Adipose tissue (tissue), 3 donors: ENCODE data around the gene ACAN. TPM values are rescaled to one million over a fixed set of nuclear protein-coding genes. Genes with fewer than 3 reads are reported as not detected.

Experiments used
- H3K27ac ChIP-seq: one replicate; pipeline ENCODE4 v1.5.1; 2013; ENCODE audit warnings: low read depth, low read length
- WGBS, 3 donors: extraction: QIAGEN DNeasy Blood & Tissue Kit; methylation state at CpG; one replicate each; pipeline ENCODE4 v1.1.7; 2013; 5-methylcytosine and 5-hydroxymethylcytosine counted together
- polyA plus RNA-seq, 3 donors: library from polyadenylated mRNA; stranded (reverse); fragments of 200-250 nt; gene quantifications; one replicate each; pipeline ENCODE4 v1.2.3, GENCODE V29; 2013
- donor health status: healthy with polysubstance abuse.
- donor health status: Bipolar disorder and iron deficiency.
- donor health status: healthy.

The ACAN gene
- polyA plus RNA-seq, 3 donors, result 0.02 to 0.11 (median 0.06) TPM

GRCh38 chr15:88891540-88892254, 88.5 kb downstream of the ACAN start:
- 68 to 91% (median 84%) methylated on average over 7 of the region's 7 CpGs for WGBS, 3 donors

GRCh38 chr15:88894348-88894818, 91.1 kb downstream of the ACAN start:
- no peak overlapping the region for H3K27ac ChIP-seq

More at GRCh38 chr15:88891540-88892254, 88.5 kb downstream of the ACAN start:
- H3K27ac ChIP-seq, result no peak overlapping the region

GRCh38 chr15:88894819-88895767, 91.9 kb downstream of the ACAN start, which contains the start of gene HAPLN3:
Gene HAPLN3 (minus strand): TSS chr15:88895544. CDS start chr15:88887298, 8,246 bp downstream.
- H3K27ac ChIP-seq, result no peak within 1 kb of the TSS
- WGBS, 3 donors, result 1 to 2% (median 1%) methylated on average over 46 to 70 of the region's 70 CpGs

More at GRCh38 chr15:88894348-88894818, 91.1 kb downstream of the ACAN start:
- WGBS, 3 donors, result 2 to 4% (median 3%) methylated on average over 19 to 23 of the region's 23 CpGs

GRCh38 chr15:88896333-88897033, 93.2 kb downstream of the ACAN start:
- WGBS, 3 donors, result 75 to 84% (median 76%) methylated on average over 8 of the region's 8 CpGs
- no peak overlapping the region for H3K27ac ChIP-seq

GRCh38 chr15:88897142-88897455, 93.9 kb downstream of the ACAN start:
- WGBS, 3 donors, result 17 to 54% (median 19%) methylated on average over 8 of the region's 8 CpGs
- no peak overlapping the region for H3K27ac ChIP-seq

- WGBS, 3 donors, result 33 to 55% (median 37%) methylated on average over 12 of the region's 12 CpGs
- H3K27ac ChIP-seq, result no peak overlapping the region
Measured at GRCh38 chr15:88897456-88898194, 94.4 kb downstream of the ACAN start.

GRCh38 chr15:88898736-88899135, 95.5 kb downstream of the ACAN start:
- 85 to 93% (median 91%) methylated on average over 15 of the region's 15 CpGs for WGBS, 3 donors
- no peak overlapping the region for H3K27ac ChIP-seq

GRCh38 chr15:88899251-88899650, 96.0 kb downstream of the ACAN start:
- H3K27ac ChIP-seq, result no peak overlapping the region
- 91 to 97% (median 92%) methylated on average over 9 of the region's 9 CpGs for WGBS, 3 donors

GRCh38 chr15:88900309-88900981, 97.2 kb downstream of the ACAN start:
- H3K27ac ChIP-seq, result no peak overlapping the region
- WGBS, 3 donors, result 78 to 92% (median 90%) methylated on average over 9 to 12 of the region's 12 CpGs

- no peak overlapping the region for H3K27ac ChIP-seq
- 75 to 90% (median 81%) methylated on average over 5 of the region's 5 CpGs for WGBS, 3 donors
Measured at GRCh38 chr15:88900982-88901418, 97.8 kb downstream of the ACAN start.

GRCh38 chr15:88901508-88902220, 98.4 kb downstream of the ACAN start:
- 93 to 96% (median 93%) methylated on average over 15 of the region's 15 CpGs for WGBS, 3 donors
- H3K27ac ChIP-seq, result no peak overlapping the region

GRCh38 chr15:88902221-88902835, 99.1 kb downstream of the ACAN start:
- H3K27ac ChIP-seq, result no peak overlapping the region
- 72 to 87% (median 82%) methylated on average over 6 of the region's 6 CpGs for WGBS, 3 donors

- 66 to 98% (median 68%) methylated on average over 2 of the region's 2 CpGs for WGBS, 3 donors
- no peak overlapping the region for H3K27ac ChIP-seq
Measured at GRCh38 chr15:88902846-88903245, 99.6 kb downstream of the ACAN start.

GRCh38 chr15:88904257-88904623, 101.0 kb downstream of the ACAN start:
- 58 to 88% (median 78%) methylated on average over 2 of the region's 2 CpGs for WGBS, 3 donors
- no peak overlapping the region for H3K27ac ChIP-seq

- no peak overlapping the region for H3K27ac ChIP-seq
- 27 to 32% (median 30%) methylated on average over 10 of the region's 10 CpGs for WGBS, 3 donors
Measured at GRCh38 chr15:88904624-88905327, 101.5 kb downstream of the ACAN start.

- 77 to 91% (median 89%) methylated on average over 11 of the region's 11 CpGs for WGBS, 3 donors
- no peak overlapping the region for H3K27ac ChIP-seq
Measured at GRCh38 chr15:88905576-88905975, 102.3 kb downstream of the ACAN start.
